Lung microvascular endothelial cell (primary cell): ENCODE results near the gene PKMYT1. TPM values are rescaled to one million over a fixed set of nuclear protein-coding genes. Genes with fewer than 3 reads are reported as not detected.

Experiments used
- DNase-seq, 2 donors: peaks; one replicate each; pipeline versions ENCODE4 v3.0.0 to v3.0.0-alpha.2; 2010; ENCODE audit warnings: low read depth in 2 of 2
- total RNA-seq: library from RNA; depleted of rRNA; stranded (reverse); fragments of >200 nt; gene quantifications from 2 replicates; pipeline ENCODE4 v1.2.1, GENCODE V29; 2014

PKMYT1 gene
- total RNA-seq, 1 donor from 2014 or later = 0.99 TPM

- DNase-seq = no peak
Measured at GRCh38 chr16:3019594-3020246, 39.5 kb upstream of the PKMYT1 start.

- DNase-seq = no peak
Measured at GRCh38 chr16:3017794-3018506, 37.7 kb upstream of the PKMYT1 start, which contains the start of gene CLDN6. CLDN6 (minus strand) TSS chr16:3018183; CDS start chr16:3016021, 2,162 bp downstream.

- no peak for DNase-seq
Measured at GRCh38 chr16:3017344-3017743, 37.1 kb upstream of the PKMYT1 start.

- no peak for DNase-seq
Measured at GRCh38 chr16:3015865-3016521, 35.7 kb upstream of the PKMYT1 start.

GRCh38 chr16:3014971-3015370 is 34.7 kb upstream of the PKMYT1 start:
- no peak for DNase-seq

GRCh38 chr16:3013998-3014690 is 33.9 kb upstream of the PKMYT1 start:
- no peak for DNase-seq

GRCh38 chr16:3013491-3013951 is 33.3 kb upstream of the PKMYT1 start:
- DNase-seq = no peak

GRCh38 chr16:3012828-3013420 is 32.7 kb upstream of the PKMYT1 start, which contains the start of gene CLDN9:
CLDN9 (plus strand) TSS chr16:3012923; CDS start chr16:3013363, 440 bp downstream.
- no peak for DNase-seq

GRCh38 chr16:3012246-3012645 is 32.0 kb upstream of the PKMYT1 start:
- DNase-seq = no peak

GRCh38 chr16:3010510-3010909 is 30.3 kb upstream of the PKMYT1 start:
- no peak for DNase-seq

GRCh38 chr16:3009568-3010390 is 29.5 kb upstream of the PKMYT1 start:
- no peak for DNase-seq

GRCh38 chr16:3008690-3009037 is 28.4 kb upstream of the PKMYT1 start:
- DNase-seq = no peak

- DNase-seq = peak in 1 of 2 donors; percentile 29
Measured at GRCh38 chr16:3007957-3008689, 27.9 kb upstream of the PKMYT1 start.

- DNase-seq = no peak
Measured at GRCh38 chr16:3007059-3007956, 27.1 kb upstream of the PKMYT1 start.

GRCh38 chr16:3004781-3005284 is 24.6 kb upstream of the PKMYT1 start:
- DNase-seq = no peak

GRCh38 chr16:3004319-3004718 is 24.1 kb upstream of the PKMYT1 start:
- DNase-seq = no peak

- DNase-seq = peak; percentile 99 to 100
Measured at GRCh38 chr16:3003582-3004270, 23.5 kb upstream of the PKMYT1 start.

- DNase-seq = no peak
Measured at GRCh38 chr16:3001316-3001715, 21.1 kb upstream of the PKMYT1 start.
